Measurements from ENCODE around the gene GLIS1. TPM values are rescaled to one million over a fixed set of nuclear protein-coding genes. Genes with fewer than 3 reads are reported as not detected.

The GLIS1 gene
- total and polyA plus RNA-seq, 2 donors = 0.42 to 2.0 TPM

GRCh38 chr1:53578358-53578757 is 160.6 kb downstream of the GLIS1 start:
- Histone ChIP-seq H3K4me1 (ENCODE audit: insufficient read depth) (no peaks in the 10 kb centered on the region), H3K27ac (ENCODE audit: low read depth) (no peak overlapping the region), H3K36me3 (ENCODE audit: insufficient read depth) (no peaks in the 10 kb centered on the region), H3K4me3 (ENCODE audit: low read depth, low read length) (no peak overlapping the region)
- 95% methylated on average over 3 of the region's 3 CpGs for WGBS
- DNase-seq (ENCODE audit: extremely low spot score) = no peak

- H3K4me3 ChIP-seq (ENCODE audit: low read depth, low read length) = no peak overlapping the region
- H3K27ac ChIP-seq (ENCODE audit: low read depth) = no peak overlapping the region
- no peak for DNase-seq (ENCODE audit: extremely low spot score)
- no peaks in the 10 kb centered on the region for H3K4me1 ChIP-seq (ENCODE audit: insufficient read depth)
- H3K36me3 ChIP-seq (ENCODE audit: insufficient read depth) = no peaks in the 10 kb centered on the region
- WGBS = 94% methylated on average over 4 of the region's 4 CpGs
These were observed 161.2 kb downstream of the GLIS1 start for GRCh38 chr1:53577761-53578100.

DNA sequence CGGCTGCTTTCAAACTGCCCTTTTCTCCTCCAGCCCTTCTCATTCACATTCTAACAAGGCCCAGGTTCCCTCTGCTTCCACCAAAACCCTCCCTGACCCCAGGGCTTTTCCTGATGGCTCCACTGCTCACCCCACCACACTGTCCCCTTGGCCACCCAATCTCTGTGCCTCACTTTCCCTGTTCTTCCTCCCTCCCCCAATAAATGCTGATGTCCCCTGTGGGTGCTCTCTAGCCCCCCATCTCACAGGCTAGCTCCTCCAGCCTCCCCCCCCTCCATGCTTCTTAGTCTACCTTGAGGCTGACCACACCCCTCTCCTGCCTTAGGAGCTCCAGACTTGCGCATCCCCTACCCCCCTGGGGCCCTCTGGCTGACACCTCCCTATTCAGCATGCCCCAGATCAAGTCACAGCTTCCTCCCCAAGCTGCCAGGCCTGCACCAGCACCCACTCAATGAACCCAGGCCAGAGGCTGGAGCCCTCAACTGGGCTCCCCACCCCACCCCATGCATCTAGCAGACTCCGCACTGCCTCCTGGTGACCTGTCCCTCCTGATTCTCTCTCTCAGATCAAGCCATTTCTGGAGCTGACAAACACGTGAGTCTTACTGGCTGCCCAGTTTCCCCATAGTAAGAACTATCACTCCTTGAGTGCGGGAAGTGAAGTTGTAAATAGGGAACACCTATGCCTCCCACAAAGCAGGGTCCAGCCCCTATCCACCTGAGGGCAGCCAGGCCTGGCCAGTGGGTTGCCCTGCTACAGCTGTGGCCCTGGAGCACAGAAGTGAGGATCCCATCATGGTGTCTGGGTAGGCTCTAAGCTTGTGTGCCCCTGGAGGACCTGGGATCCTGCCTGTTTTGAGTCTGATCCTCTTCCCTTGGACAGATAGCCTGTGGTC is 161.9 kb downstream of the GLIS1 start:
- H3K27ac ChIP-seq (ENCODE audit: low read depth) = no peak overlapping the region
- no peaks in the 10 kb centered on the region for H3K4me1 ChIP-seq (ENCODE audit: insufficient read depth)
- no peaks in the 10 kb centered on the region for H3K36me3 ChIP-seq (ENCODE audit: insufficient read depth)
- WGBS = 95% methylated on average over 5 of the region's 5 CpGs
- no peak overlapping the region for H3K4me3 ChIP-seq (ENCODE audit: low read depth, low read length)
- no peak for DNase-seq (ENCODE audit: extremely low spot score)

- H3K27ac ChIP-seq (ENCODE audit: low read depth) = no peak overlapping the region
- WGBS = 82% methylated on average over 6 of the region's 6 CpGs
- H3K4me1 ChIP-seq (ENCODE audit: insufficient read depth) = no peaks in the 10 kb centered on the region
- H3K4me3 ChIP-seq (ENCODE audit: low read depth, low read length) = no peak overlapping the region
- DNase-seq (ENCODE audit: extremely low spot score) = no peak
- H3K36me3 ChIP-seq (ENCODE audit: insufficient read depth) = no peaks in the 10 kb centered on the region
These were observed 162.6 kb downstream of the GLIS1 start for GRCh38 chr1:53576381-53576801.

DNA sequence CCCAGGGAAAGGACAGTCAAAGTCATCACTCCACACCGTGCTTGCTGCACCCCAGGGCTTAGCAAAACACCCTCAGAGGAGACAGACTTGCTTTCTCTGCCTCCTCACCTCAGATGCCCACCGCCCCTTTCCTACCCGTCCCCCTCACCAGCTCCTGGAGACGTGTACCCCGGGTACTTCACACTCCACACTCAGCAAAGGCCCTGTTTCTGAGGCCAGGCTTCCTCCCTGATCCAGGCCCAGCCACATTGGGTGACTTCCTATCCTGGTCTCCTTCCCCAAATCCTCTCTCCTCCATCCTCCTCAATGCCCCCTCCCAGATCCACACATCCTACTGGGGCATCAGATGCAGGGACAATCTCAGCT is 163.0 kb downstream of the GLIS1 start:
- H3K27ac ChIP-seq (ENCODE audit: low read depth) = no peak overlapping the region
- DNase-seq (ENCODE audit: extremely low spot score) = no peak
- H3K4me3 ChIP-seq (ENCODE audit: low read depth, low read length) = no peak overlapping the region
- WGBS = 80% methylated on average over 5 of the region's 5 CpGs
- no peaks in the 10 kb centered on the region for H3K4me1 ChIP-seq (ENCODE audit: insufficient read depth)
- H3K36me3 ChIP-seq (ENCODE audit: insufficient read depth) = no peaks in the 10 kb centered on the region

GRCh38 chr1:53575141-53575954 is 163.6 kb downstream of the GLIS1 start:
- no peak overlapping the region for H3K4me3 ChIP-seq (ENCODE audit: low read depth, low read length)
- 76% methylated on average over 14 of the region's 14 CpGs for WGBS
- H3K4me1 ChIP-seq (ENCODE audit: insufficient read depth) = no peaks in the 10 kb centered on the region
- no peak for DNase-seq (ENCODE audit: extremely low spot score)
- no peak overlapping the region for H3K27ac ChIP-seq (ENCODE audit: low read depth)
- H3K36me3 ChIP-seq (ENCODE audit: insufficient read depth) = no peaks in the 10 kb centered on the region

- no peak overlapping the region for H3K4me3 ChIP-seq (ENCODE audit: low read depth, low read length)
- DNase-seq (ENCODE audit: extremely low spot score) = no peak
- H3K36me3 ChIP-seq (ENCODE audit: insufficient read depth) = no peaks in the 10 kb centered on the region
- no peak overlapping the region for H3K27ac ChIP-seq (ENCODE audit: low read depth)
- no peaks in the 10 kb centered on the region for H3K4me1 ChIP-seq (ENCODE audit: insufficient read depth)
- 61% methylated on average over 4 of the region's 4 CpGs for WGBS
These were observed 164.3 kb downstream of the GLIS1 start for GRCh38 chr1:53574621-53575020.

- no peak for DNase-seq (ENCODE audit: extremely low spot score)
- H3K4me3 ChIP-seq (ENCODE audit: low read depth, low read length) = no peak overlapping the region
- no peak overlapping the region for H3K27ac ChIP-seq (ENCODE audit: low read depth)
- no peaks in the 10 kb centered on the region for H3K36me3 ChIP-seq (ENCODE audit: insufficient read depth)
- 90% methylated on average over 4 of the region's 4 CpGs for WGBS
- H3K4me1 ChIP-seq (ENCODE audit: insufficient read depth) = no peaks in the 10 kb centered on the region
These were observed 165.0 kb downstream of the GLIS1 start for GRCh38 chr1:53573931-53574330.

DNA sequence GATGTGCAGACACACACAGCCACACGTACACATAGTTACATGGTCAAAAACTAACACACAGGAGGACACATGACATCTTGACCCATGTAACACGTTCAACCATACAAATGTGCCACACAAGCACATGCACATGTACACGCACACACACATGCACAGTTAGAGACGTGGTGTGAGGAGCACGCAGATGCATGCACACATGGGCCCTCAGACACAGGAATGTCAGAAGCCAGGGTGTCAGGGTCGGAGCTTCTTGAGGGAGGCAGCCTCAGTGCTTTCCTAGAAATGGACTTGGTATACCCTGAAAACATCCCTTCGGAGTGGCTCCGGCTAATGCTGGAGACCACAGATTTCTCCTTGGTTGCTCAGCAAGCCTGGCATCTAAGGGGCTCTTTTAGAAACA is 165.4 kb downstream of the GLIS1 start:
- Histone ChIP-seq H3K4me1 (ENCODE audit: insufficient read depth) (no peaks in the 10 kb centered on the region), H3K4me3 (ENCODE audit: low read depth, low read length) (no peak overlapping the region), H3K27ac (ENCODE audit: low read depth) (no peak overlapping the region), H3K36me3 (ENCODE audit: insufficient read depth) (no peaks in the 10 kb centered on the region)
- WGBS = 97% methylated on average over 8 of the region's 8 CpGs
- no peak for DNase-seq (ENCODE audit: extremely low spot score)

GRCh38 chr1:53572815-53573173 is 166.2 kb downstream of the GLIS1 start:
- WGBS = 81% methylated on average over 3 of the region's 3 CpGs
- peak; percentile 53 for DNase-seq (ENCODE audit: extremely low spot score)
- Histone ChIP-seq H3K36me3 (ENCODE audit: insufficient read depth) (no peaks in the 10 kb centered on the region), H3K4me1 (ENCODE audit: insufficient read depth) (no peaks in the 10 kb centered on the region), H3K27ac (ENCODE audit: low read depth) (no peak overlapping the region), H3K4me3 (ENCODE audit: low read depth, low read length) (no peak overlapping the region)

- WGBS = 53% methylated on average over 4 of the region's 4 CpGs
- H3K36me3 ChIP-seq (ENCODE audit: insufficient read depth) = no peaks in the 10 kb centered on the region
- peak; percentile 49 for DNase-seq (ENCODE audit: extremely low spot score)
- H3K4me1 ChIP-seq (ENCODE audit: insufficient read depth) = no peaks in the 10 kb centered on the region
- no peak overlapping the region for H3K4me3 ChIP-seq (ENCODE audit: low read depth, low read length)
- H3K27ac ChIP-seq (ENCODE audit: low read depth) = no peak overlapping the region
These were observed 166.7 kb downstream of the GLIS1 start for GRCh38 chr1:53572065-53572814.

DNA sequence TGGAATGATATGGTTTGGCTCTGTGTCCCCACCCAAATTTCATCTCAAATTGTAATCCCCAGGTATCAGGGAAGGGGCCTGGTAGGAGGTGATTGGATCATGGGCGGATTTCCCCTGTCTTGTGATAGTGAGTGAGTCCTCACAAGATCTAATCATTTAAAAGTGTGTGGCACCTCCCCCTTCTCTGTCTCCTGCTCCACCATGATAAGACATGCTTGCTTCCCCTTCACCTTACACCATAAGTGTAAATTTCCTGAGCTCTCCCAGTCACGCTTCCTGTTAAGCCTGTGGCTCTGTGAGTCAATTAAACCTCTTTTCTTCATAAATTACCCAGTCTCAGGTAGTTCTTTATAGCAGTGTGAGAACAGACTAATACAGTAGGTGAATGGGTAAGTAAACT is 170.4 kb downstream of the GLIS1 start:
- no peak for DNase-seq (ENCODE audit: extremely low spot score)
- no peaks in the 10 kb centered on the region for H3K36me3 ChIP-seq (ENCODE audit: insufficient read depth)
- 96% methylated on average over 2 of the region's 2 CpGs for WGBS
- no peak overlapping the region for H3K4me3 ChIP-seq (ENCODE audit: low read depth, low read length)
- no peaks in the 10 kb centered on the region for H3K4me1 ChIP-seq (ENCODE audit: insufficient read depth)
- H3K27ac ChIP-seq (ENCODE audit: low read depth) = no peak overlapping the region

DNA sequence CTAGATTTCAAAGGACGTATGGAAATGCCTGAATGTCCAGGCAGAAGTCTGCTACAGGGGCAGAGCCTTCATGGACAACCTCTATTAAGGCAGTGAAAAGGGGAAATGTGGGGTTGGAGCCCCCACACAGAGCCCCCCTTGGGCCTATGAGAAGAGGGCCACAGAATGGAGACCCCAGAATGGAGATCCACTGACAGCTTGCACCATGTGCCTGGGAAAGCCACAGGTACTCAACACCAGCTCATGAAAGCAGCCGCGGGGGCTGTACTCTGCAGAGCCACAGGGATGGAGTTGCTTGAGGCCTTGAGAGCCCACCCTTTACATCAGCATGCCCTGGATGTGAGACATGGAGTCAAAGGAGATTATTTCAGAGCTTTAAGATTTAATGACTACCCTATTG is 171.1 kb downstream of the GLIS1 start:
- Histone ChIP-seq H3K4me3 (ENCODE audit: low read depth, low read length) (no peak overlapping the region), H3K27ac (ENCODE audit: low read depth) (no peak overlapping the region), H3K36me3 (ENCODE audit: insufficient read depth) (no peaks in the 10 kb centered on the region), H3K4me1 (ENCODE audit: insufficient read depth) (no peaks in the 10 kb centered on the region)
- 98% methylated on average over 3 of the region's 3 CpGs for WGBS
- no peak for DNase-seq (ENCODE audit: extremely low spot score)
